RCC 7860 (cell line): ENCODE measurements around the gene SZT2.
"Not testable (repeated sequence)": the region's sequence is repeated elsewhere in the genome, so short reads cannot be mapped to it uniquely, and the experiment has no call there.

Experiments used
- DNase-seq: peaks from one replicate; pipeline ENCODE4 v3.0.0-alpha.2; 2015; ENCODE audit warnings: low spot score
- FAIRE-seq: peaks from 2 replicates; lab custom pipeline; 2012; peaks lifted over from hg19 to GRCh38; lab: Jason Lieb, UNC

The SZT2 gene

GRCh38 chr1:43451701-43452532 is 62.2 kb downstream of the SZT2 start:
- DNase-seq (no peak), FAIRE-seq (no peak)

GRCh38 chr1:43452789-43453441 is 63.2 kb downstream of the SZT2 start:
- FAIRE-seq (no peak), DNase-seq (peak; percentile 65)

- FAIRE-seq = no peak
- DNase-seq = peak; percentile 83
Measured at GRCh38 chr1:43453442-43454269, 64.0 kb downstream of the SZT2 start, which contains the start of gene HYI. TSS of gene HYI (minus strand) at chr1:43453931. CDS start at chr1:43453793, 138 bp downstream.

- DNase-seq = peak; percentile 53
- no peak for FAIRE-seq
Measured at GRCh38 chr1:43454270-43455011, 64.7 kb downstream of the SZT2 start.

- FAIRE-seq (no peak), DNase-seq (no peak)
Measured at GRCh38 chr1:43455213-43455889, 65.7 kb downstream of the SZT2 start.

GRCh38 chr1:43458379-43458778 is 68.7 kb downstream of the SZT2 start:
- not testable (repeated sequence) for FAIRE-seq, DNase-seq

GRCh38 chr1:43460988-43461693 is 71.4 kb downstream of the SZT2 start:
- no peak for DNase-seq
- FAIRE-seq = no peak

GRCh38 chr1:43463479-43463878 is 73.8 kb downstream of the SZT2 start:
- FAIRE-seq = no peak
- no peak for DNase-seq

GRCh38 chr1:43464681-43465504 is 75.2 kb downstream of the SZT2 start:
- DNase-seq (peak; percentile 92), FAIRE-seq (peak; percentile 98)

GRCh38 chr1:43465505-43466067 is 75.9 kb downstream of the SZT2 start:
- peak; percentile 56 for DNase-seq
- FAIRE-seq = no peak

GRCh38 chr1:43466403-43466802 is 76.7 kb downstream of the SZT2 start:
- DNase-seq = peak; percentile 53
- peak; percentile 73 for FAIRE-seq

- no peak for DNase-seq
- FAIRE-seq = no peak
Measured at GRCh38 chr1:43468414-43468813, 78.7 kb downstream of the SZT2 start.

GRCh38 chr1:43469932-43470331 is 80.2 kb downstream of the SZT2 start:
- DNase-seq (no peak), FAIRE-seq (no peak)

GRCh38 chr1:43472087-43472462 is 82.4 kb downstream of the SZT2 start:
- FAIRE-seq = no peak
- no peak for DNase-seq

GRCh38 chr1:43472463-43473151 is 82.9 kb downstream of the SZT2 start:
- peak; percentile 99 for DNase-seq

GRCh38 chr1:43473463-43473862 is 83.8 kb downstream of the SZT2 start:
- FAIRE-seq = no peak
- peak; percentile 25 for DNase-seq

More at GRCh38 chr1:43472463-43473151, 82.9 kb downstream of the SZT2 start:
- FAIRE-seq = peak; percentile 99

- DNase-seq (peak; percentile 90), FAIRE-seq (peak; percentile 94)
Measured at GRCh38 chr1:43475611-43476401, 86.1 kb downstream of the SZT2 start.
